NCI-H2081 (cell line): ENCODE results near the gene HECW1.
A peak's percentile ranks its signal among the peaks of the same experiment; 100 is the strongest.
"Not testable (repeated sequence)": the region's sequence is repeated elsewhere in the genome, so short reads cannot be mapped to it uniquely, and the experiment has no call there.

Source experiments
- DNase-seq, 2 experiments: peaks; one replicate each; lab custom pipeline; 2025; lab: John Stamatoyannopoulos, UW

Gene HECW1

DNA sequence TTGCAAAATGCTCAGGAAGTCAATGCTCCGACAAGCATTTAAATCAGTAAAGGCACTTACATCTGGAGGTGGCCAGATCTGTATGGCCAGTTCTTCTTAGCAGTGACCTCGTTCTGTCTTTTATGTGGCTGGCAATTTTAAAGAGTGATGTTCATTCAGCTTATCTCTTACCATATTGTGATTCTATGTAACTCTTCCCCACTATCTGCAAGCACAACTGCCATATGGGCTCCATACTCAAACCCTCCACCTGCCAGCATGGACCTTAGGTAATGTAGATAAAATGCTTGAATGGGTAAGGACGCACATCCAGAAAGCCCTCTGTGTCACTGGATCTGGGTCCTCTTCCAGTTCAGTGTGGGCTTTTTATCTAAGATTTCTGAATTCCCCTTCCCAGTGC is 428.0 kb downstream of the HECW1 start:
- DNase-seq, result no peak

- DNase-seq, result no peak
Measured at GRCh38 chr7:43542716-43543115, 430.3 kb downstream of the HECW1 start.

DNA sequence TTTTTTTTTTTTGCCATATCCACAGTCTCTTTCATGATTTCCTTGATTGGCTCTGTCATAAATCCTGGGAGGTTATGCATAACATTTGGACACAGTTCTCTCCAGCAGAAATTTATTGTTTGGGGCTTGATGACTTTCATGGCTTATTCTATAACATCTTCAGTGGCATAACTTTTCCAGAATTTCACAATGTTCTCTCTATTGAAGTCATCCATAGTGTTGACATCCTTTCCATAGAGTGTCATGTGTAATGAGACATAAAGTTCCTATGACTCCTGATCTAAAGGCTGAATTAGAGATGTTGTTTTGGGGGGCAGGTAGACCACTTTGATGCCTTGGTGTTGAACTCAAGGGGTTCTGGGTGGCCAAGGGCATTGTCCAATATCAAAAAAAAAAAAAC is 433.8 kb downstream of the HECW1 start:
- DNase-seq, result no peak

- no peak for DNase-seq
Measured at GRCh38 chr7:43550427-43550826, 438.0 kb downstream of the HECW1 start.

GRCh38 chr7:43552122-43552521 is 439.7 kb downstream of the HECW1 start:
- no peak for DNase-seq

DNA sequence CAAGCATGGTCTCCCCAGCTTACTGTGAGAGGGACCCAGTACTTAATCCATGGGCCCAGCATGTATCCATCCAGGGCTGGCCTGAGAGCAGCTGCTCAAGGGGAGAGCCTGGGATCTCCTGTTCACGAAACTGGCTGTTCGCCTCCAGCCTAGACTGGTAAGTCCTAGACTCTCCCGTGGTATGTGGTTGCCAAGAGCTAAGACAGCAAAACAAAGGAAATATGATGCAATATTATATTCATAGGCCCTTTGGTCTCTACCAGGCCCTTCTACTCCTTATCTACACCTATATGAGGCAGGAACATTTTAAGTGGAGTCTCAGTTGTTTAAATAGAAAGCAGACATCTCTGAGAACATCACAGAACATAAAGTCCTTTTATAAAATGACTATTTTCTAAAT is 441.6 kb downstream of the HECW1 start:
- no peak for DNase-seq

GRCh38 chr7:43554423-43554822 is 442.0 kb downstream of the HECW1 start:
- no peak for DNase-seq

GRCh38 chr7:43557831-43558495 is 445.5 kb downstream of the HECW1 start:
- no peak for DNase-seq

GRCh38 chr7:43559171-43559945 is 446.9 kb downstream of the HECW1 start:
- no peak for DNase-seq

DNA sequence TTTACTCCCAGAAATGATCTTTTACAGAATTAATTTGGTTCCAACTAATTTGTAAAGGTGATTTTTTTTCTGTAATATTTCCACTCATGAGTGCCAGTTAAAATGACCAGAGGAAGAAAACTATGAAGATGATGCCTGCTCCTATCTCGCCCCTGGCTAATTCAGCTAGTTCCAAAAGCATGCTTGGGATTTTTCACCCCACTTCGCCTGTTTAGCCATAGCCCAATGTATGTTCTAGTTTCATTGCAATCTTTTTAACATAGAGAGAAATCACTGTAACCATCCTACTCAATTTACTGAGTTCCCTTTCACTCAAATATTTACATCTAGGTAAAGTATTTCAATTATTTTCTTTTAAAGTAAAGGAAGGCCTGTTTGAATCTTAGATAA is 447.5 kb downstream of the HECW1 start:
- no peak for DNase-seq

- DNase-seq, result no peak
Measured at GRCh38 chr7:43560742-43561330, 448.4 kb downstream of the HECW1 start.

GRCh38 chr7:43562383-43562782 is 449.9 kb downstream of the HECW1 start:
- no peak for DNase-seq

DNA sequence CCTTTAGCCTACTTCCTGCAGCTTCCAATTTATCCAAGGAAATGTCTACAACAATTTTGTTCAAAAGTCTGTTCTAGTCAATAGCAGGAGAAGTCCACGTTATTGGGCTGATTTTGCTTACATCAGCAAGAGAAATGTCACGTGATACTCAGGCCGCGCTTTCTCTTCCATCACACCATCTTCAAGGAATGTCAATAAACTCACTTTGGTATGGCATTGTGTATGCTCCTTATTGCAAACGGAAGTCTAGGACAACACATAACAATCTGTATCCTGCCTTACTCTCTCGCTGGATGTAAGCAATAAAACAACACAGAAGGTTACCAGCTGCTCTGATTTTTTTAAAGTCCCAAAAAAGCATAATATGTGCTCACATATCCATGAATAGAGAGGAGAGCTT is 453.3 kb downstream of the HECW1 start:
- DNase-seq, result no peak

- peak; percentile 34 to 56 for DNase-seq
Measured at GRCh38 chr7:43568529-43568928, 456.1 kb downstream of the HECW1 start.

GRCh38 chr7:43569424-43569823 is 457.0 kb downstream of the HECW1 start:
- DNase-seq, result no peak

DNA sequence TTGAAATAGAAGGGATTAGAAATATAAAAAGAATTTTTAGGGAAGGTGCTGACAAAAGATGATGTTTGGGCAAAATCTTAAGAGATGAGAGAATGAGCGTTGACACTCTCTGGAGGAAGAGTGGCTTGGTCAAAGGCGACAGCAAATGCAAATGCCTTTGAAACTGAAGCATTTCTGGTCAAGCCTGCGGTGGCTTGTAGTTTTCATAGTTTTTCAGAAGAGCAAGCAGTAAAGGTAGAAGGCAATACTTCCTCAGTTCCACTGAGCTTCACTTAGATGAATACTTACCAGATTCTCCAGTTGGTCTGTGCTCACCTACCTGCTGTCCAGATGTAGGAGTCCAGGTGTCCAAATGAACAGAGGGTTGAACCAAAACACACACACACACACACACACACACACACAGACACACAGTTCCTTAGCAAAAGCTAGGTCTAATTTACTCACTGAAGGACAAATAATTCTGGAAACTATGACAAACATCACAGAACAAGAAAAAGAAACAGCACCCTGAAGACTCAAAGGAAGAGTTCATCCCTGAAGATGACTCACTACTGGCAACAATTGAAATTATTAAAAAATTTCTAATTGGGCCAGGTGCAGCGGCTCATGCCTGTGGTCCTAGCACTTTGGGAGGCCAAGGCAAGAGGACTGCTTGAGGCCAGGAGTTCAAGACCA is 458.4 kb downstream of the HECW1 start:
- DNase-seq, result no peak

DNA sequence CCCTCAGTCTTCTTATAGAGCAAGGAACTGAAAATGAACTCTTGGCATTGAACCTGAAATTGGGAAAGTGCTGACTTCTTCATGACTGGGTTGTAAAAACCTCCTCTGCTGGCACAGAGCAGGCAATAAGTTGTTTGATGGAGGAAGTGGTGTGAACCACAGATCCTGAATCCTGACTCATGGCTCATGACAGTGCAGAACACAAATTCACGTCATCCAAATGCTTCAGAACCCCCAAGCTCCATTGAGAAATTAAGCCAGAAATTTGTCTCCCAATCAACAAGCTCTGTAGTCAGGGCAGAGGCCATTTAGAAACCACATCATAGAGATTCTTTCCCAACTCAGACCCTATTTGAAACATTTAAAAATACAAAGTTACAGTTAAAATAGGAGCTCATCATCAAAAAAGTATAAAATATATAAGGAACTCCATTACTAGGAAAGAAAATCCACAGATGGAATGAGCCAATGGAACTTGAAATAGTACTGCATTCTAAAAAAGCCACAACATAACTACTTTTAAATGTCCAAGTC is 460.1 kb downstream of the HECW1 start:
- DNase-seq, result no peak

GRCh38 chr7:43573832-43574231 is 461.4 kb downstream of the HECW1 start:
- DNase-seq, result not testable (repeated sequence)

- no peak for DNase-seq
Measured at GRCh38 chr7:43575506-43575905, 463.1 kb downstream of the HECW1 start.

DNA sequence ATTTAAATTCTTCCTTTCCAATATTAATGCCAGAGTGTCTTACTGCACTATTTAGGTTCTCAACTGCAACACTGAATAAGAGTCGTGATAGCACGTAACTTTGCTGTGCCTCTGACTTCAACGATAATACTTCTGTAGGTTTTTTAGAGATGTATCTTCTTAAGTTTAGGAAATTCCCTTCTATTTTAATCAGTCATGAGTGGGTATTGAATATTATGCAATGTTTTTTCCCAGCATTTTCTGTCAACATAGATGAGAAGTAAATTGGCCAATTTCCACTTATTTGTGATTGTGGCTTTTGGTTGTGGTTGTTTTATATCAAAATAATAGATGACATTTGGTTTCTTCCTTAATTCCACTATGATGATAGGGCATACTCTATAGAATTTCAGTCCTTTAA is 463.8 kb downstream of the HECW1 start:
- no peak for DNase-seq

DNA sequence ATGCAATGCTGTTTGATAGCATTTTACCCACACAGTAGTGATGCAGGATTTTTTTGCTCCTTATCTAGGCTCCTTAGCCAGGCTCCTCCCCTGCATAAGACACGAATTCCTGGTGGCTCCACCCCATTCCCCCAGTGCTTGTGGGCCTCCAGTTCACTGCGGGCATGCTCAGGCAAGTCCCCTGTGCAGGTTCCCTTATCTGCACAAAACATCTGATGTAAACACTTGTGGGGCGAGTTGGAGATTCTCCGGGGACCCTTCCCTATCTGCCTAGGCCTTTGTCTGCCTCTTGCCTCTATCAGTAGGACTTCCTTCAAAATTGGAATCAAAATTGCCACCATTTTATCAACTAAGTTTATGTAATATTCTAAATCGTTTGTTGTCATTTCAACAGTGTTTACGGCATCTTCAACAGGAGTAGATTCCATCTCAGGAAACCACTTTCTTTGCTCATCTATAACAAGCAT is 465.1 kb downstream of the HECW1 start:
- DNase-seq, result no peak
